Measurements from ENCODE around the gene IL11RA.

IL11RA gene

DNA sequence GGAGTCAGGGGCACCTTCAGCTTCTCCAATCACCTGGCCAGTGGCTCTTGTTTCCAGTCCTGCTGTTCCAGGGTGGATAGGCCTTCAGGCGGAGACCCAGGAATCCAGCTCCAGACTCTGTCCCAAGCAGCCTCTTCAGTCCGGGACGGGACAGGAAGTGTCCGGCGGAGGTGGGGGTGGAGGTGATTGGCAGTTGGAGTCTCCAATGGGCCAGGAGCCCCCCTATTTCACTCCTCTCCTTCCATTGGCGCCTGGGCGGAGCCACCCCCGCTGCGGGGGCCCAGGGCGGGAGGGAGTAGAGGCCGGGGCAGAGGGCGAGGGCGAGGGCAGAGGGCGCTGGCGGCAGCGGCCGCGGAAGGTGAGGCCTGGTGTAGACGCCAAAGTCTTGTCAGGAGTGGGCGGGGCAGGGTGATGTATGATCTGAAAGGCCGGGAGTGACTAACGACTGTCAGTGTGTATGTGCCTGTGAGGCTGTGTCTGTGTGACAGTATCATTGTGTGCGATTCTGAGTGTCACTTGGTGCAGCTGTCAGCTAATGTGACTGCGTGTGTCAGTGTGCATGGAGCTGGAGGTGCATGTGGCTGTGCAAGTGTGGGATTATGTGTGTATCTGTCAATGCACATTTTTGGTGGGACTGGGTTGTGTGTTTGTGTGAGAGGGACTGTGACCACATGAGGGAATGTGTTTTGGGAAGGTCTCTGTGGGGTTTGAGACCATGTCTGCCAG, at the start of gene IL11RA:
IL11RA (plus strand) TSS at position 310 of the 726 bp plus-strand sequence. CDS start 3,033 bp downstream, outside the sequence.
- no peak for DNase-seq

DNA sequence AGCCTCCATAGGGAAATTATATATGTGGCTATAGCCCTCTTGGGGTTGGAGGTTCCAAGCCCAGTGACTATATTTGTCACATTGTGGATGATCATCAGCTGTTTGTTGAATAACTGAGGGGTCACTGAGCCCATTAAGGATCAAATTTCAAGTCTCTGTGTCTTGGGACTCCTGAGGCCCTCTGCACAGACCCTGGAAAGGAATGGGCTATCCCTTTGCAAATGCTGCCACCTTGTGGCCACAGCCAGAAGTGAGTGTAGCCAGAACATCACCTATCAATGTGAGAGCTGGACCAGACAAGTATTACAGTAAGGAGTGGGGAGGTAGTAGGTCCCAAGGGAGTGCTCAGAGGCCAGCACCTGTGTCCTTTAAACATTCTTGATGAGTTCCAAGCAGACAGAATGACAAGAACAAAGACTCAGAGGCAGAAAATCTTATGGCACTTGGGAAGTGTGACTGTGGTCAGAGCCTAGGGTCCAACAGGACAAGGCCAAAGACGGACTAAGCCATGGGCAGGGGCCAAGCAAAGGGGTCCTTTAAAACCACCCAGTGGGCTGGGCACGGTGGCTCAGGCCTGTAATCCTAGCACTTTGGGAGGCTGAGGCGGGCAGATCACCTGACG, 48.3 kb upstream of the IL11RA start:
- peak; percentile 23 for DNase-seq

DNA sequence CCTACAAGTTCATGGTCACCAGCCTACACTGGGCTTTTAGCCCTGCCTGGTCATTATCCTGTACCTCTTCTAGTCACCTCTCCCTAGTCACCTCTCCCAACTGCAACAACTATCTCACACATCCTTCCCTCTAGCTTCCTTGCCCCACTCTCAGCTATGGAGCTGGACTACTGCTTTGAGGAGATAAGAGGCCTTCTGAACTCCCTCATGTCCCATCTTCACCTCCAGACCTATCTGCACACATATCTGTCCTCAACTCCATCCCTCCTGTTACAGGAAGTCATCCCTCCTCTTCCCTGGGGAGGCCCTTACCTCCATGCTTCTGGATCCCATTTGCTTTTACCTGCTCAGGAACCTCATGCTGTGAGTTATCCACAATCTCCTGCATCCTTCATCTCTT, 45.8 kb upstream of the IL11RA start:
- DNase-seq: no peak

DNA sequence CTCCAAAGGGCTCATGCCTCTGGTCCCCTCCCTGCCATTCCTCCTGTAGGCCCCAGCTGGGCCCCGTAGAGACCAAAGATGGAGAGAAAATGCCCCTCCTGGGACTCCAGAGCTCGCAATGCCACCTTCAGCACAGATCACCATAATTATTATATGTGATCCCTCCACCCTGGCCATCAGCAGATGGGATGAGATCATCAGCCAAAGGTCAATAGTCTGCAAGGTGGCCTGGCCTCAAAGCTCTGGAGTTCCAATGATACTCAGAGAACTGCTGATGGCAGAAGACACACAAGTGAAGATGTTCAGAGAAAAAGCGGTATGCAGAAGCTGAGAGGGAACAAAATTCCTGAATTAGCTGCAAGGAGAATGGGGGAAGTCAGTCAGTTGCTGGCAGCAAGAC, 45.1 kb upstream of the IL11RA start:
- no peak for DNase-seq

DNA sequence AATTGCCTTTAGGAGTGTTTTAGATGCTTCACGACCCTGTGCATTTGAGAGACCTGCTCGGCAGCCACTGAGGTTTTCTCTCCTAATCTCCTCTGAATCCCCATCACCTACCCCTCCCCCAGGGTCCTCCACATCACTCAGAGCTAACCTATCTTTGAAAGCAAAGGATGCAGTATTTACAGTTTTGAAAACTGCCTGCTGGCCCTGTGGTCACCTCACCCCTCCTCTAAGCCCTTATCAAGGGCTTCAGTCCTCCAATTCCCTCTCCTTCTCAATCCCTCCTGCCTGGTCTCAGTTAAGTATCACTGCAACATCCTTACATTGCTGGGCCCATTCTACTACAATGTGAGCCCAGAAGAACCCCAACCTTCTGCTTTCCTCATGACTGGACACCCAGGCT, 44.7 kb upstream of the IL11RA start:
- DNase-seq: no peak

DNA sequence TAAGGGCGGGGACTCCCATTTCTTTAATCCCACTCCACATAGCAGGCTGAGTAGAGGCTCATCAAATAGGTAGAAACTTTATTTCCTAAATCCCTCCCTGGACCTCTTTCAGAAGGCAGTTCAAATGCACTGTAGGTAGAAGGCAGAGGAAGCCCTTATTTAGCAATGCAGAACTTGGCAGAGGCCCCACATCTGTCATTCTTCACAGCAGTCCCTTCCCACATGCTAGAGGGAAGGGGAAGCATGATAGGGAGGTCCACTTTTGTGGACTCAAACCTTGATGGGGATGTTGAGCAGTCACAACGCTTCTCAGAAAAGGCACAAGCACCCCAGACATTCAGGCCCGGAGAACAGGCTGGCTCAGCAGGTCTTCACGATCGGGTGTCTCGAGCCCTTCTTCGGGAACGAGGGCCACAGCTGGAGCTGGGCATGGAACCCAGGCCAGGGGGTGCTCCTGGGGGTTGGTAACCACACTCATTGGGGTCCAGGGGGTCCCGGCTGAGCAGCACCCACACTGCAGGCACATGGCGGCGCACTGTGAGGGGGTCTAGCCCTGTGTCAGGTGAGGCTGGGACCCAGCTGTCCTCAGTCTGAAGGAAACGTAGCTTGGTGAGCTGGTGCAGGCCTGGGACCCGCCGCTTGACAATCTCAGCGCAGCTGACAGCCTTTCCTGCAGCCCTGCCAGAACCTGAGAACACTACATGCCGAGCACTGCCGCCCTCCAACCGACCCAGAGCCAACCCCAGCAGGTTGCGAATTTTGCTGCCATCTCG, 41.4 kb upstream of the IL11RA start:
- DNase-seq: no peak

DNA sequence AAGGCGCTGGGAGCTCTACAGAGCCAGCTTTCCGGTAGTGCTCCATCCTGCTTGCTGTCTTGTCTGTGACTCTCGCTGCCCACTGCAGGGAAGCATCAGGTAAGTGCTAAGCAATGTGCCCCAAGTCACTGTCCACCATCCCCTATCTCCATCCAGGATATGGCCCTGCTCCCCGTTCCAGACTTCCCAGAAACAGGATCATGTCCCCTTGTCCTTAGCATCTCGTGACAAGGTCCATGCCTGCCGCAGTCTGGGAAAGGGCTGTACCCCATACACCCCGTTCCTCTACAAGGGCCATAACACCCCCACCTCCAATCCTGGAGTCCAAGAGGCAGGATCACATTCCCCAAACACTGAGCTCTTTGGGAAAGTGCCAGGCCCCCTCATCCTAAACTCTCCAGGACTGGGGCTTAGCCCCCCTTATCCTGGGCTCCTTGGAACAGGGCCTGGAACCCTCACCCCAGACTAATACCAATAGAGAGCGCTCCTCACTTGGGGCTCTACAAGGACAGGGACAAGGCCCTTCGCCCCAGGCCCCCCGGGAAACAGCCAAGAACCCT, 40.7 kb upstream of the IL11RA start:
- DNase-seq: no peak

DNA sequence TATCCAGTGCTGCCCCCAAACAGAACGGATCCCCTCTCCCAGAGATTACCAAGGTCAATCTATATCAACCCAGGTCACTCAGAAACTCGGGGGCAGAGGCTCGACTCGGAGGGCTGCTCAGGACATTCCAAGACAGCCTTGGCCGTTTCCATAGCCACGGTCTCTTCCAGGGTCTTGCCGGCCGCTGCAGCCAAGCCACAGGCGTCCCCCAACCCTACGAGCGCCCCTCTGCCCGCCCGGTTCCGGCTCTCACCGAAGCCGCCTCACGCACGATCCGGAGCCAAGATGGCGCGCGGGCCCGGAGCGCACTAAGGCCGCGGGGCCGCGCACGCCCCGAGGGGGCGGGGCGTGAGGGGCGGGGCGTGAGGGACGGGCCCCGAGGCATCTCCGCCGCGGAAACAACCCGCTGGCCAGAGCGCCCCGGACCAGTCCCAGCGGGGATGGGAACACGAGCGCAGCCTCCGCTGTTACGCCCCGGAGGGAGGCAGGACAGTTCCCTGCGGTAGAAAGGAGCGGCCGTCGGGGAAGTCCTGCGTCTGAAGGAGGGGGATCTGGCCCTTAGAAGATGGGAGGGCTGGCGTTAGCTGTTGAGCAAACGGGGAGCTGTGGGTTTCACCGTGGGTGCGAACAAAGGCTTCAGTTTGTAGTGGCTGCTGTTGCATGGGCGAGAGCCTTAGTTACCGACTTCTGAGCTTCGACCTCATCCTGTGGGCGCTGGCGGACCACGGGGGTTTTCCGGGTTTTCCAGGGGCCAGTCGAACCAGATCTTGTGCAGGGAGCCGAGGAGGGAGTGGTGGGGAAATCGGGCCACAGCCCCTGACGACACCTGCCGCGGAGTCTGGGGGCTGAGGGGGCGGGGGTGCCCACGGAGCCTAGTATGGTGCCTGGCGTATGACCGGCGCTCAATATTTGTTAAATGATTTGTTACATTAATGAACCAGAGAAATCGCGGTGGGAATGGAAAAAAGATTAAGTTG, 39.9 kb upstream of the IL11RA start, which contains the start of gene RPP25L:
RPP25L (minus strand) TSS at position 287 of the 977 bp plus-strand sequence. CDS start 801 bp downstream, outside the sequence.
- DNase-seq: peak; percentile 25

DNA sequence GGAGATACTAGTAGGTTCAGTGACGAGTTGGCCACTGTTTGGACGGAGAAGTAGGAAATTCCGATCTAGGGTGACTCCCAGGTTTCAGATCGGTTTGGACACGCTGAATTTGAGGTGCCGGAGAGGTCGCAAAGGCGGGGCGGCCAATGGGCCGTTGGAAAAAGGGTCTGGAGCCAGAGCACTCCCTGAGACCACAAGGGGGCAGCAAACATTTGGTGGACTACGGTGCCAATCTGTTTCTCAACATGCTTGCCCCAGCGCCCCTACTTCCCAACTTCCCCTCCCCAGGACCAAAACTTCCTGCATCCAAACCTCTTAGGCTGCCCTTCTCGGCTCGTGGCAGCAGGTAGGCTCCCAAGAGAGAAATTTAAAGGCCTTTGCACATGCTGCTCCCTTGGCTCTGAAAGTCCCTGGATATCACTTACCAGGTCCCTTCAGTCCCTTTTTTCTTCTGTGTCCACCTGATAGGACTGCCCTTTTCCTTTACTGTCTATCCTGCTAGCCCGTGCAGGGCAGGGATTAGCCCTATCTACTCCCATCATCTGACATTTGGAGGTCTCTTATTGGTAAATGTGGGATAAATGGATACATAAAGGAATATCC, 39.1 kb upstream of the IL11RA start:
- peak; percentile 22 for DNase-seq

DNA sequence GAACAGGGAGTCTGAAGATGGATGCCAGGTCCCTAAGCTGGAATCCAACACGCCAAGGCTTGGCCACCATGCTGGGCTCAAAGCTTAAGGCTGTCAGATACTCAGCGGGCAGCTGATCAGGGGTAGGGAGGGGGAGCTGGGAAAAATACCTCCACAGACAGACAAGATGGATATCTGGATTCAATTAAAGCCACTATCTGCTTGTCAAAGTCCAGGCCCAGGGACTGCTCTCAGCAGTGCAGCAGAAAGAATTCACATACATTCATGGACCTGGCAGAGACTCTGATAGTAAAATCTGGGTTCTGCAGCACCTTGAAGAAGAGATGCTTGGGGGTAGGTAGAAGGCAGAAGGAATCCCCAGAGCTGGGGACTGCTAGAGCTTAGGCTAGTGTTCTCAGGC, 36.9 kb upstream of the IL11RA start:
- no peak for DNase-seq

DNA sequence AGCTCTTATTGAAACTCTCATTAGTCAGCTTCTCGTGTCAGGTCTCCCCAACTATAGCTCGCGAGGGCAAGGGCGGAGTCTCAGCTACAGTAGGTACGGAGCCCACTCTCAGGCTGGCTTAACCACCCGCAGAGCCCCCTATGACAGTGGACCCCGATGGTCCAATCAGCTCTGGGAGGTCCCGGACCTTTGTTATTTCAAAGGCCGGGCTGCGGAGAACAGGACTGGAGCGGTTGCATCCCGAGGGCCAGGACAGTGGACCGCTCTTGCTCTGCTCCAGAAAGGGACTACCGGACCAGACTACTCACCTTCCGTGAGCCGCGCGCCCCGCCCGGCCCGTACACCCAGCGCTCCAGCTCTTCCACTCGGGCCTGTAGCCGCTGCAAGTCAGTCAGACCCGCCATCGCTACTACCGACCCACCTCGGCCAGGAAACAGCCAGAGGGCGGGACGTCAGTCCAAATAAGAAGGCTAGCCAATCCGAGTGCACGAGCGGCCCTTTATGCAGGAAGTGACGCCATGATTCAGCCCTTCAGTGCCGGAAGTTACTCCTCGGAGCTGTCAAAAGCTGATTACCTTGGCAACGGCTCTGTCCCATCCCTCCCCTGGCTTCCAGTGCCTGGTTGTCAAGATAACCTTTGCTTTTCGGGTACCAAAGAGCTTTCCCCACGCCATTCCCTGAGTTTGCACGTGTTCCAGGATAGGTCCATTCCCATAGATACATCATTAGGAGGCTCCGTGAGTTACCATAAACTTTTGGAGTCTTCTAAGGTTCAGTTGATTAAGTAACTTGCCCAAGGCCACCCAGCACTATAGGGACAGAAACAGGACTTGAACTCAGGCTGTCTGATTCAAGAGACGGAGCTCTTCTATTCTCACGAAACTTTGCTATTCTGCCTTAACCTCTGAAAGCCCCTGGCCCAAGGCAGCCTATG, 31.7 kb upstream of the IL11RA start, which contains the start of gene DCTN3:
DCTN3 (minus strand) TSS at position 435 of the 934 bp plus-strand sequence; CDS start at position 404, 31 bp downstream.
- peak; percentile 95 for DNase-seq

DNA sequence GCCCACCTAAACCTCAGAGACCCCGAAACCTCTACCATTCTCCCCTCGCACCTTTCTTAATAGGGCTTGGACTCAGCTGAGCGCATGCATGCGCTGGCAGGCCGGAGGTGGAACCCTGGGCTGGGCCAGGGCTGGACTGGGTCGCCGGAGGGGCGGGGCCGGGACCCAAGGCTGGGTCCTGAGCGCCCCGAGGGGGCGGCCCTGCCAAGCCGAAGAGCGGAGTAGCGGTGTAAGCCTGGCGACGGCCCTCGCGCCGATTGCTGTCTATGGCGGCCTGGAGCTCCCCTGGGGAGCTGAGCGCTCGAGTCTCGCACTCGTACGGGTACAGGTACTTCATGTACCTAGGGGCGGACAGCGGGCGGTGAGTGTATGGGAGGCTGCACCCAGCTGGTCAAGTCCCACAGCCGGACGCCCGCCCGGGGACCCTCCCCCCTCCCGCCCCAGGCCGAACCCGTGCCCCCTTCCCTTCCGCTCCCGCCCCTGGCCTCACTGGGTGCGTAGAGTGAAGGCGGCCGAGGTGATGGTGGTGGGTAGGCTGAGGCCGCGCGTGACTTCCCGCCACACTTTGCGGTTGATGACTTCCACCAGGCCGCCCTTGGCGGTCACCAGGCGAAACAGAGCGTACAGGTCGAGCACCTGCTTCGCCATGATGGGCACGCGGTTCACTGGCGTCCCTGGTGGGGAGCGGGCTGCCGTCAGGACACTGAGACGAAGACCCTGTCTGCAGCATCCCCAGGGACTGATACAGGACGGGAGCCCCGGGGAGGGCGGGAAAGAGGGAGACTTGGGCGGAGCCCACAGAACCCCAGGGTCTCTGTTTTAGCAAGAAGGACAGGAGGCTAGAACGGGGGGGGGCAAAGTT, 28.4 kb upstream of the IL11RA start:
- DNase-seq: no peak

DNA sequence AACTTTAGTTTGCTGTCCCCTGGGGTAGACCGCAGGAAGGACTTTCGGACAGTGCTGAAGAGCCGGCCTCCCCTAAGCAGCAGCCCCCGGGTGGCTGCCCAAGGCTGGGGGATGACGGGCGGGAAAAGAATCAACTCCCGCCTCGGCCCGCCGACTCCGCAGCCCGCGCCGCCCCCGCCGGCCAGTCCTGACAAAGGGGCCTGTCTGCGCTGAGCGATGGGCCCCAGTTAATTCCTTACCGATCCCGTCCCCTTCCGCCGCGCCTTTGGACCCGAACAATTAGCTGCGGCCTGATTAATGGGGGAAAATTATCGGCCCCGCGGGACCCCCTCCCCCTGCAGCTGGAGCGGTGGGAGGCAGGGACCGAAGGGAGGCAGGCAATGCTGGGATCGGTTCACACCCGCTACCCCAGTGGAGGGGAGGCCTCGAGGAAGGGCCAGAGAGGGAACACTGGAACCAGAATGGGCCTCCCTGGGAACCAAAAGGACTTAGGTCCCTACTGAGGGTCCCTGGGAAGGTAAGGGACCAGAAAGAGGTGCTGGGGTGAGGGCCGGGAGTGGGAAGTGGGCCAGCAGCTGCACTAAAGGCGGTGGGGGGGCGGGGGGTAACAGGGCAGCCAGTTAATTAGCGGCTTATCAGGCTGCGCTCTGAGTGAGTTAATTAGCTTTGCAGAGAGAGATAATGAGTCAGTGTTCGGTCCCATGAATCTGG, 27.4 kb upstream of the IL11RA start:
- DNase-seq: no peak

DNA sequence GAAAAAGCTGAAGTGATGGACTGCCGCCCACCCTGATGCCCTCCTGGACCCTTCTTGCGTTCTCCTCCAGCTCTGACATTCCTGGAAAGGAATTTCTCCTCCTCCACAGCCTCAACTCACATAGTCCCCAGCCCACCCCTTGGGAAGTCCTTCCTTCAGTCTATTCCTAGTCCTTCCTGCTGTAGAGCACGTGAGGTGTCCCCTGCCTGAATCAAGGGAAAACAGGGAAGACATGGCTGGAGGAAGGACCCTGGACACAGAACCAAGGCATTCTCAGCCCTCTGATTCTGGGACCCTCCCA, 26.8 kb upstream of the IL11RA start:
- DNase-seq: no peak

DNA sequence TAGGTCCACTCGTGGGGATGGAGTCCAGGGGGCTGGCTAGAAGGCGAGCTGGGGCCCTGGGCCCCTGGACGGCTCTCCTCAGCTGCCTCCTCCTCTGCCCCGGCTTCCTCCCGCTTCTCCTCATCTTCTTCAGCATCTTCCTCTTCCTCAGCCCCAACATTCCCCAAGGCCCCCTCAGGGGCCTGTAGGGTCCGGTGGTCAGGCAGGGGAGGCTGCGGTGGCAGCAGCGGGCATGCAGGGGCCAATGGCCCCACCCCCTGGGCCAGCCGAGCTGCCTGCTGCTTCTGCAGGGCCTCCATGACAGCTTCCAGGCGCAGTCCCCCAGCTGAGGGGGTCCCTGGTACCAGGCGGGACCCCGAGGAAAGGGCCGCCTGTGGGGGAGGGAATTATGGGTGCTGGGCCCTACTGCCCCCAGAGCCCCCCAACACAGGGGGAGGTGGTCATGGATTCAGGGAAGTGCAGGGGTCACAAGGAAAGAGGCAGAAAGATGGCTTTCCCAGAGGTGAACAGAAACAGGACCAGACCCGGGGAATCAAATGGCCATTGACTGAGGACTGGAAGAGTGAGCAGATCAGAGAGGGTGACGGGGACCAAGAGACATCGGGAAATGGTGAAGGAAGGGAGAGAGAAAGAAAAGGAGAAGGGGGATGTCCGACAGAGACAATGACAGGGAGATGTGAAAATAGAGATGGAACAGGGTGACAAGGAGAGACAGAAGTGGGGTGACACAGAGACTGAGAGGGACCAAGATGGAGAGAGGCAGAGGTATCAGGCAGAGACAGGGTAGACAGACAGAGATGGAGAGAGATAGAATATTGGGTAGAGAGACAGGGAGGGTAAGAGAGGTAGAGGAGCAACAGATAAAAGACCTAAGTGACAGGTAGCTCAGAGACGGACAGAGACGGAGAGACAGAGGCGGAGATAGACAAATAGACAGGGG, 24.0 kb upstream of the IL11RA start:
- DNase-seq: no peak

DNA sequence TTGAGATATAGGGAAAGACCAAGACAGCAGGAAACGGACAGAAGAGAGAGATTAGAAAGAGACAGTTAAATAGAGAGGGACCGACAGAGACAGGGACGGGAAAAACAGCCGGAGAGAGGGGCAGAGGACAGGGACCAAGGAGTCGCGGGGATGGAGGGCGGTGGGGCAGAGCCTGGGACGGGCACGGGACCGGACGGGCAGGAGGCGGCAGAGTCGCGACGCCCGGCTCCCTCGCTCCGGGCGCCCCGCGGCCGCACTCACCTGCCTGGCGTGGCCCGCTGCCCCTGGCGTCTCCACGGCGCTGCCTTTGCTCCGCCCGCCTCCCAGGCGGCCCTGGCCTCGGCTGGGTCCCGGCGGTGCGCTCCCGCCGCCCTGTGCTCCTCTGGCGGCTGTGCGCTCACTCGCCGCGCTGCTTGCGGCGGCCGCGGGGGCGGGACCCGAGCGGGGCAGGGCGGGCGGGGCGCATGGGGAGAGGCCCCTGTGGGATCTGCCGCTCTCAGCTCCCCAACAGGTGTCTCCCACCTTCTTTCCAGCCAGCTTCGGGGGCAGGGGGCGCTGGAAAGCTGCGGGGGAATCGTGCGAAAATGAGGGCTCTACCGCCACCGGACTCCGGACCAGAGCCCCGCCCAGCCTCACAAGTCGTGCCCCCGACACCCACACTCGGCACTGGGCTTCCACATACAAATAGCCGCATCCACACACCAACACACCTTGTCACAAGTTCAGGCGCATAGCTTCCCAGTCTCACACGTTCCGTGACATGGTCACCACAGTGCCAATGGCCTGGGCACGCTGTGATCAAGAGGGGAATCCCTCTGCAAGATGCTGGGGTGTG, 23.1 kb upstream of the IL11RA start, which contains the start of gene ARID3C:
ARID3C (minus strand) TSS at position 411 of the 835 bp plus-strand sequence. CDS start 1,052 bp downstream, outside the sequence.
- no peak for DNase-seq

DNA sequence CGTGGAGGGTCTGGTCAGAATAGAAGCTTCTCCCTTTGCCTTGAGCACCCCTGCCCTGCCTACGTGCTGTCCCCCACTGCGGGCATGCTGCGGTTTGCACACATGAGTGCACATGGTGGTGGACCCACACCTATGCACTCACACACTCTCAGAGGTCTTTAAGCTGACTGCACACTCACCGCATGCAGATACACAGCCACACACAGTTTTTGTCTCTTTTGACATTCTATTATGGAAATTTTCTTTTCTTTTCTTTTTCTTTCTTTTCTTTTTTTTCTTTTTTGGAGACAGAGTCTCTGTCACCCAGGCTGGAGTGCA, 22.5 kb upstream of the IL11RA start:
- DNase-seq: no peak
